Measurements from ENCODE around the gene RAD51B. TPM values are rescaled to one million over a fixed set of nuclear protein-coding genes. Genes with fewer than 3 reads are reported as not detected.
A peak's percentile ranks its signal among the peaks of the same experiment; 100 is the strongest.

RAD51B gene
- total and polyA plus RNA-seq, 2 donors: 6.2 to 92.9 TPM

DNA sequence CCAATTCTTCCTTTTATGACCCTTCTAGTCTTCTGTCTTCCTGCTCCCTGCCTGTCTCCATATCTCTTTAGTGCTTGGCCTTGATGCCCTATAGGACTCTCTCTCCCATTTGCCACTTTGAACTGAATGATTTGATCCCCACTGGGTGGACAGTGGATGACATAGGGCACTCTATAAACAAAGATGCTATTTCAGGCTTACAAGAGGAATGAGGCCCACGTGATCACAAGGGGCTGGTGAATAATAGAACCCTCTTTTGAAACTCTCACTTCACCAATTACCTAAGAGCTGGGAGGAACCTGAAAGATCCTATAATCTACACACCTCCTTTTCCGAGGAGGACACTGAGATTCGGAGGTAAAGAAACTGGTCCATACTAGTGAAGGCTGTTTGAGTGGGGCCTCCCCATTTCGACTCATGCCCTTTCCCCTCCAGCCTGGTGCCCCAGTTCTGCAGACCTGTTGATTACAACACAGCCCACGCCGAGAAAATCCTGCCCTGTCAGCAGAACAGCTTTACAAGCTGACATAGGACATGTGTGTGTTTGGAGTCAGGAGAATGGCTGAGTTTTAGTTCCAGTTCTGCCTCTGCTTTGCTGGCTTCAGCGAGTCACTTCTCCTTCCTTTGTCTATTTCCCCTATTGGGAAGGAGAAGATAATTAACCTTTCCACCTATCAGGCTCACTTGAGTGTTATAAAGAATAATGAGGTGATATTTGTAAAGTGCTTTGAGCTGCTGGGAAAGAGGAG, 573.0 kb downstream of the RAD51B start:
- H3K4me3 ChIP-seq (ENCODE audit: low read depth, low read length): no peak overlapping the region
- peaks cover 2% of the 10 kb centered on the region for H3K4me1 ChIP-seq (ENCODE audit: insufficient read depth)
- H3K36me3 ChIP-seq (ENCODE audit: insufficient read depth): no peaks in the 10 kb centered on the region
- peak overlapping the region; percentile 31 for H3K27ac ChIP-seq (ENCODE audit: low read depth)
- no peak for DNase-seq (ENCODE audit: extremely low spot score)
- 35% methylated on average over 7 of the region's 7 CpGs for WGBS

- WGBS: 75% methylated on average over 7 of the region's 7 CpGs
- DNase-seq (ENCODE audit: extremely low spot score): no peak
- no peak overlapping the region for H3K27ac ChIP-seq (ENCODE audit: low read depth)
- H3K4me3 ChIP-seq (ENCODE audit: low read depth, low read length): no peak overlapping the region
- no peaks in the 10 kb centered on the region for H3K36me3 ChIP-seq (ENCODE audit: insufficient read depth)
- peaks cover 2% of the 10 kb centered on the region for H3K4me1 ChIP-seq (ENCODE audit: insufficient read depth)
Measured at GRCh38 chr14:68393259-68393658, 573.7 kb downstream of the RAD51B start.

GRCh38 chr14:68394118-68394763, 574.7 kb downstream of the RAD51B start:
- no peak for DNase-seq (ENCODE audit: extremely low spot score)
- Histone ChIP-seq H3K36me3 (ENCODE audit: insufficient read depth) (no peaks in the 10 kb centered on the region), H3K27ac (ENCODE audit: low read depth) (peak overlapping the region; percentile 48), H3K4me1 (ENCODE audit: insufficient read depth) (peaks cover 2% of the 10 kb centered on the region), H3K4me3 (ENCODE audit: low read depth, low read length) (no peak overlapping the region)
- WGBS: 63% methylated on average over 6 of the region's 6 CpGs

DNA sequence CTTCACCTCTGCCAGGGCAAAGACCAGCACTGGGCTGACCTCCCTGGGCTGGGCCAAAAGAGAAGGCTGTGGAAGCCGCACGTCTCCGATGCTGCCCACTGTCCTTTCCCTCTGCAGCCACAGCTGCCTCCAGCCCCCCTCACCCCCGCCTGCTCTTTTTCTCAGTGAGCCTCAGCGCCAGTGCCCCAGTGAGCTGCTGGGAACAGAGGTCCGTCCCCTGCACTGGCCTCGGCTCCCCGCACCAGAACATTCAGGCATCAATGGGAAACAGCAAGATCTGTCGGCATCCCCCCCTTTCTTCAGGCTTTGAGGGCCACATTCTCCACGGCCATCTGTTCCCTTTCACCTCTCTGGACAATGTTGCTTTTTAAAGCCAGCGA, 575.2 kb downstream of the RAD51B start:
- 49% methylated on average over 11 of the region's 11 CpGs for WGBS
- Histone ChIP-seq H3K36me3 (ENCODE audit: insufficient read depth) (no peaks in the 10 kb centered on the region), H3K4me3 (ENCODE audit: low read depth, low read length) (no peak overlapping the region), H3K27ac (ENCODE audit: low read depth) (peak overlapping the region; percentile 48), H3K4me1 (ENCODE audit: insufficient read depth) (peaks cover 2% of the 10 kb centered on the region)
- no peak for DNase-seq (ENCODE audit: extremely low spot score)

- Histone ChIP-seq H3K36me3 (ENCODE audit: insufficient read depth) (no peaks in the 10 kb centered on the region), H3K27ac (ENCODE audit: low read depth) (no peak overlapping the region), H3K4me1 (ENCODE audit: insufficient read depth) (peaks cover 2% of the 10 kb centered on the region), H3K4me3 (ENCODE audit: low read depth, low read length) (no peak overlapping the region)
- no peak for DNase-seq (ENCODE audit: extremely low spot score)
- WGBS: 83% methylated on average over 4 of the region's 4 CpGs
Measured at GRCh38 chr14:68395604-68396003, 576.0 kb downstream of the RAD51B start.

DNA sequence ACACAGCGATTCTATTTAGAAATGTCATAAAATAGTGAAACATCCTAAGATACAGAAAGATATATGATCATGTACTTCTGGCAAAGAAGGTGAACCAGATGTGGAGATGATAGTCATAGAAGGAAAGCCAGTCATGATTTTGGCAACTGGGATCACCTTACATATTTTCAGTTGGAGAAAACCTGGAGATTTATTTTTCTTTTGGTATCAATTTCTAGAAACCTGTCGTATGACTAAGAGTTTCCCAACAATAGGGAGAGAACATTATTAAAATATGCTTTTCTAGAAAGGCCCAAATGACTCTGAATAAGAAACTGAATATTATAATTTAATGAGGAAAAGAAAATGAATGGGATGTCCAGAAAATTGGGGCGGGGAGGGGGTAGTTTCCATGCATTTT, 576.9 kb downstream of the RAD51B start:
- Histone ChIP-seq H3K4me1 (ENCODE audit: insufficient read depth) (peaks cover 2% of the 10 kb centered on the region), H3K36me3 (ENCODE audit: insufficient read depth) (no peaks in the 10 kb centered on the region), H3K27ac (ENCODE audit: low read depth) (no peak overlapping the region), H3K4me3 (ENCODE audit: low read depth, low read length) (no peak overlapping the region)
- no peak for DNase-seq (ENCODE audit: extremely low spot score)
- WGBS: 79% methylated on average over 3 of the region's 3 CpGs

GRCh38 chr14:68397371-68397811, 577.8 kb downstream of the RAD51B start:
- no peak for DNase-seq (ENCODE audit: extremely low spot score)
- peaks cover 2% of the 10 kb centered on the region for H3K4me1 ChIP-seq (ENCODE audit: insufficient read depth)
- H3K4me3 ChIP-seq (ENCODE audit: low read depth, low read length): no peak overlapping the region
- H3K27ac ChIP-seq (ENCODE audit: low read depth): no peak overlapping the region
- WGBS: 65% methylated on average over 6 of the region's 6 CpGs
- H3K36me3 ChIP-seq (ENCODE audit: insufficient read depth): no peaks in the 10 kb centered on the region

DNA sequence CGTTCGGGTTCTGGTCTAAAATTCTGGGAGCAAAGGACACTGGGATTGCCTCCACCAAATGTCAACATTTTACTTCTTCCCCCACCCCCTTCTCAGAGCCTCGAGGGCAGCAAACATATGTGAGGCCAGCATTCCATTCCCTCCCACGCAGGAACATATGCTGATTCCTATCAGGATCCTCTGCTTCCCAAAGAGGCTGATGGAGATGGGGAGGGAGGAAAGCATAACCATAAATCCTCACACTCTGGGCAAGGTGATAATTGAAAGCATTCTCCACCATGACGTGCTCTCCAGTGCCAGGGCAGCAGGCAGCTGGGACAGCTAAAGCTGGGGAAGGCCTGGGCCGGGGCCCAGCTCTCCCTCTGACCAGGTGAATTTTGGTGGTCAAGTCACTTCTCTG, 578.2 kb downstream of the RAD51B start:
- no peak for DNase-seq (ENCODE audit: extremely low spot score)
- no peaks in the 10 kb centered on the region for H3K36me3 ChIP-seq (ENCODE audit: insufficient read depth)
- H3K4me3 ChIP-seq (ENCODE audit: low read depth, low read length): no peak overlapping the region
- peaks cover 2% of the 10 kb centered on the region for H3K4me1 ChIP-seq (ENCODE audit: insufficient read depth)
- WGBS: 39% methylated on average over 6 of the region's 6 CpGs
- no peak overlapping the region for H3K27ac ChIP-seq (ENCODE audit: low read depth)

DNA sequence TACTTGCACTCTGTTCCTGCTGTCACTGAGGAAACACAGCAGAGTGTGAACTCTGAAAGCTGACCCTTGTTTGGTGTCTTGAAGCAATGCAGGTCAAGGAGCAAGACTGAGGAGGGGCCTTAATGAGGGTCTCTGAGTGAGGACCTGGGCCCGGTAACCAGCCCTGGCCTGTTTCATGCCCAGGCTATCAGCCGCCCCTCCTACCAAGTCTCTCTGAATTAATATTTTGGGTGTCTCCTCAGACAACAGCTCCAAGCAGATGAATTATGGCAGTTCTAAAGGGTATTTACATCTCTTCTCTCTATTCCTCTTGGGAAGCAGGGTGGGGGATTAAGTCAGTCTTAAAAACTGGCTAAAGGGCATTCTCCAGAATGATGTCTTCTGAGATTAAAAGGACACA, 578.8 kb downstream of the RAD51B start:
- 67% methylated on average over 2 of the region's 2 CpGs for WGBS

DNA sequence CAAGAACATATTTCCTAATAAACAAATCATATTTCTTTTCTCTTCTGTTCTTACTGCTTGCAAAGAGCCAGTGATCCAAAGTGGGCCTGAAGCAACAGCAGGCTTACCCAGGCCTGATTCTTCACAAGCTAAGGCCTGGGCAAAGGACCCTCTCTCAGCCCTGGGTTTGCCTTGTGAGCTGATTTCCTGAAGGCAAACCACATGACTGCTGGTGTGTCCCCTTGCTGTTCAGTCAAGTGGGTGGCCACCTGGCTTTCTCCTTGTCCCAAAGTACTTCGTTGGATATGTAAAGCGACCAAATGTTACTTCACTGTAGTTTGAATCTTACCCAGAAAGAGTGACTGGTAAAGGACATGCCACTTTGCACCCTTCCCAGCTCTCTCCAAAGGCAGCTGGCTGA, 580.4 kb downstream of the RAD51B start:
- no peak overlapping the region for H3K4me3 ChIP-seq (ENCODE audit: low read depth, low read length)
- no peaks in the 10 kb centered on the region for H3K36me3 ChIP-seq (ENCODE audit: insufficient read depth)
- H3K27ac ChIP-seq (ENCODE audit: low read depth): no peak overlapping the region
- H3K4me1 ChIP-seq (ENCODE audit: insufficient read depth): no peaks in the 10 kb centered on the region
- 93% methylated on average over 2 of the region's 2 CpGs for WGBS
- no peak for DNase-seq (ENCODE audit: extremely low spot score)

More for the DNA sequence above, 578.8 kb downstream of the RAD51B start:
- Histone ChIP-seq H3K36me3 (ENCODE audit: insufficient read depth) (no peaks in the 10 kb centered on the region), H3K4me1 (ENCODE audit: insufficient read depth) (peaks cover 2% of the 10 kb centered on the region), H3K4me3 (ENCODE audit: low read depth, low read length) (no peak overlapping the region), H3K27ac (ENCODE audit: low read depth) (no peak overlapping the region)
- no peak for DNase-seq (ENCODE audit: extremely low spot score)

- Histone ChIP-seq H3K27ac (ENCODE audit: low read depth) (no peak overlapping the region), H3K4me1 (ENCODE audit: insufficient read depth) (no peaks in the 10 kb centered on the region), H3K36me3 (ENCODE audit: insufficient read depth) (no peaks in the 10 kb centered on the region), H3K4me3 (ENCODE audit: low read depth, low read length) (no peak overlapping the region)
- no peak for DNase-seq (ENCODE audit: extremely low spot score)
- WGBS: 57% methylated on average over 3 of the region's 3 CpGs
Measured at GRCh38 chr14:68401317-68401716, 581.7 kb downstream of the RAD51B start.

- H3K4me3 ChIP-seq (ENCODE audit: low read depth, low read length): no peak overlapping the region
- 57% methylated on average over 4 of the region's 4 CpGs for WGBS
- DNase-seq (ENCODE audit: extremely low spot score): no peak
- no peaks in the 10 kb centered on the region for H3K36me3 ChIP-seq (ENCODE audit: insufficient read depth)
- H3K27ac ChIP-seq (ENCODE audit: low read depth): no peak overlapping the region
- H3K4me1 ChIP-seq (ENCODE audit: insufficient read depth): no peaks in the 10 kb centered on the region
Measured at GRCh38 chr14:68401855-68402254, 582.3 kb downstream of the RAD51B start.

- Histone ChIP-seq H3K36me3 (ENCODE audit: insufficient read depth) (no peaks in the 10 kb centered on the region), H3K4me1 (ENCODE audit: insufficient read depth) (no peaks in the 10 kb centered on the region), H3K4me3 (ENCODE audit: low read depth, low read length) (no peak overlapping the region), H3K27ac (ENCODE audit: low read depth) (no peak overlapping the region)
- no peak for DNase-seq (ENCODE audit: extremely low spot score)
- 73% methylated on average over 7 of the region's 7 CpGs for WGBS
Measured at GRCh38 chr14:68402525-68403101, 583.0 kb downstream of the RAD51B start.

All from urinary bladder (tissue), 4 donors.